HG03066 (cell line): ENCODE results near the gene SLC1A7.

Experiments used
- ATAC-seq: cut with Tn5 transposase; IDR thresholded peaks from one replicate; pipeline ENCODE4 v1.9.1; 2021; ENCODE audit warnings: low read depth; ENCODE audit not compliant: unreplicated experiment

The SLC1A7 gene

DNA sequence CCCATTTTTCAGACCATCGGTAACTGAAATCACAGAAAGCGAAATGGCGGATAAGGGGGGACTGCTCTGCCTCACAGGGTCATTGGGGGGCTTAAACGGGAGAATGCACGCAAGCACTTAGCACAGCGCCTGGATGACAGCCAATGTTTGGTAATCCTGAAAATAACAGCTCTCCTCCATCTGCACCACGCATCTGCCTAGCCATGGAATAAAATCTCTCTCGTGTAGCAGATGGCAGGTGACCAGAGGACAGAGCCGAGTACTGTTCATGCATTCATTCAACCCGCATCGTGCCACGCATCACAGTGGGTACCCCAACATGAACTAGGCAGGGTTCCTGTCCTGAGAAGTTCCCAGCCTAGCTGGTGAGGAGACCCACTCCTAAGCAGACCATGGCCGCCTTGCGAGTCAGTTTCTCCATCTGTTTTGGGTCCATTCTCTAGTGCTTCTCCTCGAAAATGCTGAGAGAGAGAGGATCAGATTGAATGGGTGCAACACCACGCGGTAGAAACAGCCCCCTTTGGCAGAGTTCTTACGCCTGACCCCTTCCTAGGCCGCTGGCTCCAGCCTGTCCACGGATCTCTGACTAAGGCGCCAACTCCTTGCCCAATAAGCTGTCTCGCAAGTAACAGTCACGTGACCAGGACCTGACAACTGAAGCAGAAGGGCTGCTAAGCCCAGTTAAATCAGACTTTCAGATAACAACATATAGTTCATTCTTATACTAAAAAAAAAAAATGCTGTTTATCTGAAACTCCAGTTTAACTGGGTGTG lies 7.3 kb downstream of the SLC1A7 start:
- ATAC-seq: no peak

DNA sequence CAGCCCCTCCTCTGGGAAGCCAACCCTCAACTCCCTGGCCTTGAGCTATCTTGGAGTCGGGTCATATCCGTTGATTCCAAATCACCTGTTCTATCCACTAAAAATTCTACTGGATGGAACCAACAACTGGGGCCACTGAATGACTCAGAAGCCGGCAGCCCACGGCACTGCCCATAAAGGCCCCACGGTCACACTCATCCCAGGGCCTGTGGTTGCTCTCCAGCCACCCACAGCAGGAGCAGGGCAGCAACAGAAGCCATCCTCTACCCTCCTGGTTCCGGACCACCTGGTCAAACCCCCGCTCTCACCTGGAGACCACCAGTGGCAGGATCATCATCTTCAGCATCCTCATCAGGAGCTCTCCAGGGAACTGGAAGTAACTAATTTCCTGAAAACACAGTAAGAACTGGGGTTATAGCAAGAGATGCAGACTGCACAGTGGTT lies 8.4 kb downstream of the SLC1A7 start:
- no peak for ATAC-seq

DNA sequence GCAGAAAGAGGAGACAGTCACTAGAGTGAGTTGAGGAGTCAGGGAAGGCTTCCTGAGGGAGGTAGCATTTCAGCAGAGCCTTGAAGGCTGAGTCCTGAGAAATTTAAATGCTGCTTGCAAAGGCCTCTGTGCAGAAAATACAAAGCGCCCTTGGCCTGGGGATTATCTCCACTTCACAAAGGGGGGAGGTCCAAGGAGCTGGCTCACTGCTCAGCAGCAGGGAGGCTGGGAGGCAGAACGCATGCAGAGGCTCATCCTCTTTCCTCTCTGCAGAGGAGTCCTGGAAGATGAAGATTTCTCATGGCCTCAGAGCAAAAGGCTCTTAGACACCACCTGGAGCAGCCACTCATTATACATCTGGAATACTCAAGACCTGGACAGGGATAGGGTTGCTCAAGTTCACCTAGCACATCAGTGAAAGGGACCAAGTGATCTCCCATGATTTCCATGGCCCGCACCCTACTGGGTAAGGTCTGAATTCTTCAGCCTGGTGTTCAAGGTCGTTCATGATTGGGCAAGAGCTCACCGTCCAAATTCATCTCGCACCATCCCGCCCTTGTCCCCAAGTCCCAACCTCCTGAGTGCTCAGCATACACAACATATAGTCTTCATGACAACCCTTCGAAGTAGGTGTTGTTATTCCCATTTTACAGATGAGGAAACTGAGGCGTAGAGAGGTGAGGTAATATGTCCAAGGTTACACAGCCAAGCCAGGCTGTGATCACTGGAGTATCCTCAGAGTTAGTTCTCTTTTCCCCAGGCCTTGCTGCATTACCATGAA lies 9.0 kb downstream of the SLC1A7 start:
- no peak for ATAC-seq

DNA sequence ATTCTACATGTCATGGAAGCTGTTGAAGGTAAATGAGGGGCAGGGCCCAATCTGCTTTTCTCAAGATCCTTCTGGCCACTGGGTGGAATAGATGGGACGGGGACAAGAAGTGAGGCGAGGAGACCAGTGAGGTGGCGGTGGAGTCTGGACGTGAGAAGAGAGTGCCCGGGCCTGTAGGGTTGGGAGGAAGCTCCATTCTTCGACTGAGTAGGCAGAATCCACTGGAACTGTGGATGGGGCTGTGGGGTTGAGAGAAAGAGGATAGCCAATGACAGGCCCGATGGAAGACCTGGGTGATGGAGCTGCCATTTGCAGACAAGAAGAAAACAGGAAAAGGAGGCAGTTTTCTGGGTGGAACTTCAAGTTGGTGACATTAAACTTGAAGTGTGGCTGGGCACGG lies 10.3 kb downstream of the SLC1A7 start:
- ATAC-seq: no peak

DNA sequence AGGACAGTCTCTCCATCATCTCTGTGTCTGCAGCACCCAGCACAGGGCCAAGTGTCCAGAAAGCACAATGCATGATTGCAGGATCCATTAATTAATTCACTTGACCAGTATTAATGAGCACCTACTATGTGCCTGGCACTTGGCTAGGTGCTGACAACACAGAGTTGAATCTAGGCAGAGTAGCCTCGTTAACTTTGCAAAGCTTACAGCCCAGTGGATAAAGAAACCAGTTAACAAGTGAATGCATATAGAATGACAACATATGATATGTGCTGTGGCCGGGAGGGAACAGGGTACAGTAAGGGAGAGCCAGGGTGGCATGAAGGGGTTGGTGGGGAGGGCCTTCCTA lies 10.9 kb downstream of the SLC1A7 start:
- ATAC-seq: no peak

DNA sequence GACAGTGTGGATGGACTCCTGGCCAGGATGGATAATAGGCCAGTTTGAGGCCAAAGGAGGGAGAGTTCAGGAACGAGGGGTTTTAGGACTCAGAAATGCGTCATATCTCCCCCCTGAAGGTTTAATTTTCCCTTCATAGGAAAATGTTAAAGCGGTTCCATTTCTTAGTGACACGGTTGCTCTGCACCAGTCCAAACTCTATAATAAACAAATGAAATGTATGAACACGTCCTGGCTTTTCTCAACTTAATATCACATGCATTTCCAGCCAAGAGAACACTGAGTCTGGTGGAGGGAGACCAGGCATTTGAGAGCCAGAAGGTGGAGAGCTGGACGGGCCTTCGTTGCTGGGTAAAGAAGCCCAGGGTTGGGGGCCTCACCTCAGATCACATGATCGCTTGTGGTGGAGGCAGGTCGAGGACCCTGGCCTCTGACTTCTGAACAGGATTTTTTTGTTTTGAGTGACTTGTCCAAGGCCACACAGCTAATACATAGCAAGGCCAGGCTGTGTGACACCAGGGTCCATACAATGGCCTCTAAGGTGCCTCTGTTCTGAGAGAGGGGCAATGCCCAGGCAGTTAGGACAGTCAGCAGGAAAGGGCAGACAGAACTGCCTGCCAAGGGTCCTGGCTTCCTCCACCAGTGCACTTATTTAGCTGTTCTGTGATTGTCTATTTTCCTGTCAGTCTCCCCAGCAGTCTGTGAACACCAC lies 11.4 kb downstream of the SLC1A7 start:
- no peak for ATAC-seq

DNA sequence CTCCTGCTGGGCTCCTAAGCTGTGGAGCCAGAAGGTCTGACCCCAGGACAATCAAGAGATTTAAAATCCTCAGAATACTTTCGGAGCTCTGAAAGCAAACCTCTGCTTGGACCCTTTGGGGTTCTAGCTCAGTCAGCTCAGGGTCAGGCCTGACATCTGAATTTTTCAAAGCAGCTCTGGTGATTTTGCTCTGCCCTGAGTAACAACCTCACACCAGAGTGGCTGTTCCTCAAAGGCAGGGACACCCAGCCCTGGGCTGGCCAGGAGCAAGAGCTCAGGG lies 11.9 kb downstream of the SLC1A7 start:
- ATAC-seq: no peak

DNA sequence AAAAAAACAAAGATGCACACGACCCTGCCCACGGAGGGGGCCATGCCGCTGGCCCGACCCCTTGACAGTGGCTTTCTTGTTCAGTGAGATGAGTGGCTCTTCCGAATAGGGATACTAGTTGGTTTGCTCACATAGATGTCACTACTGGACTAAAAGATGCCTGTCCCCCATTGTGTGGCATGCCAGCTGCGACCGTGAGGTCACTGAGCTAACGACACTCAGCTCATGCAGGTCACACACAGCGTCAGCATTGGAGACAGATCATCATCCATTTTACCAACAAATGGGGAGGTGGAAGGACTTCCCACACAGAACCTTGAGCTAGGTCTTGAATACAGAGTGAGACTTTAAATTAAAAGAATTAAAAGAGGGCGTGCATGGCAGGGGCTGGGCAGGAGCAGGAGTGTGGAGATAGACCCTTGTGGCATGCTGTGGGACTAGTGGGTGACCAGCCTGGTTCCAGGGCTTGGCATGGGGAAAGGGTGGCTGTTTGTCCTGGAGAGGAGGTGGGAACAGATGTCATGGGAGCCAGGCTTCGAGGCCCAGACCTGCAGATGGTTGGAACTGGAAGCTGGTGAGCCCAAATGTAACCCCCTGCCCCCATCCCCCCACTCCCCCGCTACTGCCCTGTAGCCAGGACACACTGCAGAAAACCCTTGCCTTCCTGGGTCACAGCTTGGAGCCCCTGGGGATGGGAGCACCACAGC lies 12.4 kb downstream of the SLC1A7 start:
- ATAC-seq: no peak

DNA sequence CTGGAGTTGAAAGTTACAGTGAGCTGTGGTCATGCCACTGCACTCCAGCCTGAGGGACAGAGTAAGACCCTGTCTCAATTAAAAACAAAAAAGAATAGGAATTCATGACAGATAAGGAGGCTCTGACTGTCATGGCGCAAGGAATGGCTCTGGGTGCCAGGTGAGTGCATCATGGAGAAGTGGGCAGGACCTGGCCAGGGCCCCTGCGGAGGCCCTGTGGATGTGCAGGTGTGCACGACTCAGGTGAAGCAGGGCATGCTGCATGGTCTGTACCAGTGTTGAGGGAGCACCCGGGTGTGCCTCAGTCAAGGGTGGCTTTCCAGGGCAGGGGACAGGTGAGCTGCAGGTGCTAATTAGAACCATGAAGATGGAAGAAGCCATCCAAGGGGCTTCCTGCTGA lies 14.0 kb downstream of the SLC1A7 start:
- ATAC-seq: no peak

DNA sequence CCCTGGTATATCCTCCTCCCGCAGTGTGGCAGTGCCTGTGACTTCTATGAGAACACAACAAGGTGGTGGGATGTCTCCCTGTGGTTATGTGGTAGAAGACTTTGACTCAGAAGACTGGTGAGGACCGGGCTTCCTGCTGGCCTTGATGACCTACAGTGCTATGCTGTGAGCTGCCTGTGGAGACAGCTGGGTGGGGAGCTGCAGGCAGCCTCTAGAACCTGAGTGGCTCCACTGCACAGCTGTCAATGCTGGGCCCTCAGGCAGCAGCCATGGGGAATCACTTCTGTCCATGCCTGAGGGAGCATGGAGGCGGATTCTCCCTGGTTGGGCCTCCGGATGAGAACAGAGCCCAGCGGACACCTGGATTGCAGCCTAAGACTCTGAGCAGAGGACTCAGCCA lies 14.9 kb downstream of the SLC1A7 start:
- ATAC-seq: no peak

DNA sequence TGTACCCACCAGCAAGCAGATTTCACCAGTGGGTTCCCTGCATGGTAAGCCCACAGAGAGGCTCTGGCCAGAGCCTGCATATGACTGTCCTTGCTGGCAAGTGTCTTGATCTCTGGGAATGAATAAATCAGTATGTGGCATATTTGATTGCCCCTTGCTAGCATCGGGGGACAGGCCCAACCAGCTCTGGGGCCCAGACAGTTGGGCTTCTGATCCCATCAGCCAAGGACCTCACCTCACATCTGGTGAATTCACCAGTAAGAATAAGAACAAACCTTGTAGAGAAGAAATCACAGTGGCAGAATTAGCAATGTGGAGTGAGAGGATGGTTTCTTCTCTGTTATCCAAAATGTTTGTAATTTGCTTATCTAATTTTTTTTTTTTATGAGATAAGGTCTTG lies 15.9 kb downstream of the SLC1A7 start:
- ATAC-seq: no peak

DNA sequence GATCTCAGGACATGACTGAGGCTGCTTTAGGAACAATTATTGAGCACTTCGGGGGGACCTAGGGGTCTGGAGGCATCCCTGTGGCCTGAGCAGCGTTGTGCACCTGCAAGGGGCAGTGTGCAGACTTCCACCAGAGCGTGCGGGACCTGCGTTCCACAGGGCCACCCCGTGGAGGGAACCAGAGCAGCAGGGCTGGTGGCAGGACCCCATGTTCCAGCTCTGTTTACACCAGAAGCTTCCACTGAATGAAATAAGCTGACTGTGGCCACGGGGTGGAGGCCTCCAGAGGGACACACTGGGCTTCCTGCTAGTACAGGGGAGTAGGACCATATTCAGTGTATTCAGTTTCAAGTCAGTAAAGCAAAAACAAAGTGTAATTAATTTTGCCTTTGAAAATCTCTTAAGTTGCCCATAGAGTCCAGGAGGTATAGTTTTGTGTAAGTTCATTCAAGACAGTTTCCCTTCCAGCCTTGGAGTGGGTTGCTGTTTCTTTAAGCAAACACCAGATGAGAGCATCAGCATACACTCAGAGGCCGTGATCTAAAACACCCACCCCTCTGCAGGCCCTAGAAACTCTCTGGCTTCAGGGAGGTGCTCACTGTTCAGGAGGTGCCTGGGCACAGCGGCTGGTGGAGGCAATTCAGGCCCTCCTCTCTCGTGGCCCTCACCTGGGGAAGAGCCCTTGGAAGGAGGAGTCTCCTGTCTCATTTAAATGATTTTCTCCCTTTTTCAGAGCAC lies 16.6 kb downstream of the SLC1A7 start:
- no peak for ATAC-seq

DNA sequence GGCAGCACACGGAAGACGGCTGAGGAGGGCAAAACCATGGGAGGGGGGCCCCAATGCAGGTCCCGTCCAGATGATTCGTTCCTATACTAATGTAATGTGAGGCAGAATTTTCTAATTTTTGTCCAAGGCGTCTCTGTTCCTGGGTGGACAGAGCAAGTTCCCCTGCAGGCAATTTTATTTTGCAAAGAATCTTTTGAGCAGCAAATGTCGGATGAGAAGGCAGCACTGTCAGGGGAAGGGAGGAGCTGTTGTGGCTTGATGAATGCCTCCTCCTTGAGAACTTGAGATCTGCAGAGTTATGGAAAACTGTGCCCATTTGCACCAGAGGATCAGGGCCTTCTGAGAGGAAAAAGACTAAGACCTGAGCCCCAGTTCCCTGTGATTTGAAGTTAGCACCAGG lies 17.3 kb downstream of the SLC1A7 start:
- no peak for ATAC-seq

DNA sequence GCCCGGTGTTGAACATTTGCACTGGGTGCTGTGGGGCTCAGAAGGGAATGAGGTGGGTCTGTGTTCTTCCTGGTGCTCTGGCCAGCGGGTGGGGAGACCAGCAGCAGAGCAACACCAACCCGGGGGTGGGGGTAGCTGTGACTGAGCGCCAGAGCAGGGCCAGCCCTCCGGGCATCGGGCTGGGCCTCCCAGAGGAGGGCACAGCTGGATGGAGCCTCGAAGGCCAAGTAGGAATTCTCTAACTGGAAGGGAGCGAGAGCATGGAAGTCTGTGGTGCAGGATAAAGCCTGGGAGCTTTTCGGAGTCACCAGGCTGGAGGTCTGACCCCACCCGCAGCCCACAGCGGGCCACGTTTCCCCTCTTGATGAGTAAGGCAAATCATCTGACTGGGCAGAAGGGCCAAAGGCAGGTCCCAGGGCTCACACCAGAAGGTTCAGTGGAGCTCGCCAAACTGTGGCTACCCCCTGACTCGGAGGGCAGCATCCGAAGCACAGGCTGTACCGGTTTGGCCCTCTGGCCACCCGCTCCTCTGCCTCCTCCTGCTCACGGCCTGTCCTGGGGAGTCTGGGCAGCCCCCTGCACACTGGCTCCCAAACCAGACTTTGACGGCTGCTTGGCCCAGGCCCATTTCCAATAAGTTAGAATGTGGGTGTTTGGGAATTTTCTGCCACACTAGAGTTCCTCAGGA lies 18.8 kb downstream of the SLC1A7 start:
- ATAC-seq: no peak

DNA sequence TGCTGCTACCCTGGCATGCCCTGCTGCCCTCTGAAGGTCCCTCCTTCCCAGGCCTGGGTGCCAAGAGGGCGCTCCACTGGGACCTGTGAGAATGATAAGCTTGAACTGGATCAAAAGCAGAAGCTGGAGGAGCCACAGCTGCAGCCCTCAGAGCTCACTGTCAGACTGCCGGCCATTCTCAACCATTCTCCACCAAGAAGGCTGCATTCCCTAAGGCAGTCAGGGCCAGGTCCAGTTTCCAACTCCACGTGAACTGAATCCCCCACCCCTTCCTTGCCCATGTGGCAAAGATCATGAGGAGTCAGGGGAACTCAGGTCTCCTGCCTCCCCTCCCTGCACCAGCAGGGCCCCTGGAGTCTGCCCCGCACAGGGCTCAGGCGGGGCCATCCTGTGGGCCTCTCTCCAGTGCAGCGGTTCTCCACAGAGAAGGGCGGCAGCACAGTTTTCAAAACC lies 19.5 kb downstream of the SLC1A7 start:
- no peak for ATAC-seq

DNA sequence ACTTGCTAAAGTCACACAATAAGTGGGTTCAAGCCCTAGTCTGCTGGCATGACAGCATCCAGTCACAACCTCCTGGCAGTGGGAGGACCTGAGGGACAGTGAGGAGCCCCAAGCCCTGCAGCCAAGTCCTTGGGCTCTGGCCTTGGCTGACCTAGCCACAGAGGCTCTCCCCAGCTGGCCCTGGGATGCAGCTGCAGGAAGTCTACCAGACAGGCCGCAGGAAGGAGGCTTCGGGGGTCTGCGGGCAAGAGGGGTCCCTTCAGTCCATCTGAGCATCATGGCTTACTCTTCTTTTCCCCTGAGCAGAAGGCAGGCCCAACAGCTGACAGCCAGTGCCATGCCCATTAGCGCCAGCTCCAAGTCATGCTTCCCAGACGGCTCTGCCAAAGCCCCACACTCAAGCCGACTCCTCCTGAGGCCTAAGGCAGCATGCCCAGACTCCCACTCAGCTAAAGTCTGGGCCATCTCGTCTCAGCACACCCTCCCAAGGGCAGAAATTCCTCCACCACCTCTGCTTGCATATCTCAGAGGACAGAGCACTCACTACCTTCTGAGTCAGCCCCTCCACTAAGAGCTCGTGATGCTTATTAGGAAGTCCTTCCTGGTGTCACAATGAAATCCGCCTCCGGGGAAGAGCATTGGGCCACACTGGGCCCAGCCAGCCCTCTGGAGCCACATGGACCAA lies 20.1 kb downstream of the SLC1A7 start:
- no peak for ATAC-seq

DNA sequence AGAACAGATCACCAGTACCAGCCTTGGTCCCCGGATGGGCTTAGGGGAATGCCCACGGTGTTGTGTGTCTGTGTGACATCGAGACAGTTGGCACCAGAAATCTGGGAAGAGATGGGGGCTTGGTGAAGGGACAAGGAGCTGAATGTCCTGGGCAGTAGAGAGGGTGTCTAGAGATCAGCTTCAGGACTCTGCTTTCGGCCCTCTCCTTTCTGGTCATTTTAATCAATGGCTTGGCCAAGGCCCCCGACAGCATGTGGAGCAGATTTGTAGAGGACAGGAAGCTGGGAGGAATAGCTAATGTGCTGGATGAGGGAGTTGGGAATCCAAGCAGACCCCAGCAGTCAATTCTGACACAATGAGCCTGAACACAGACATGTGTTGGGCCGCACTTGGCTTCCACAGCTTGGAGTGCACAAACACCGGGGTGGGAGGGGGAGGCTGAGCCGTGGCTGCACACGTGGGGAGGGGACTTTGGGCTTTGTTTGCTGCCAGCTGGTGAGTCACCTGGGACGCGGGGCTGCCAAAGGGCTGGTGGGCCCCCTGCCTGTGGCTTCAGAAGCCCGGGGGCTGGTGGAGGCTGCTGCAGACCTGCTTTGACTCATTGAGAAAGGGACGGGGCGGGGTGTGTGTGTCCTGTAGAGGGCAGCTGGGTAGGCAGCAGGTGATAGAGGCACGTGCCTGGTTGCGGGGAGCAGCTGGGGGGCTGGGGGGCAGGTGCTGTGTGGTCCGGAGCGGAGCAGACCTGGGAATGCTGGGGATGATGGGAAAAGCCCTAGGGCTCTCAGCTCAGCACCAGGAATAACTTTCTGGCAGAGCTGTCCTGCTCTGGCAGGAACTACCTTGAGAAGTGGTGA lies 20.9 kb downstream of the SLC1A7 start:
- no peak for ATAC-seq

DNA sequence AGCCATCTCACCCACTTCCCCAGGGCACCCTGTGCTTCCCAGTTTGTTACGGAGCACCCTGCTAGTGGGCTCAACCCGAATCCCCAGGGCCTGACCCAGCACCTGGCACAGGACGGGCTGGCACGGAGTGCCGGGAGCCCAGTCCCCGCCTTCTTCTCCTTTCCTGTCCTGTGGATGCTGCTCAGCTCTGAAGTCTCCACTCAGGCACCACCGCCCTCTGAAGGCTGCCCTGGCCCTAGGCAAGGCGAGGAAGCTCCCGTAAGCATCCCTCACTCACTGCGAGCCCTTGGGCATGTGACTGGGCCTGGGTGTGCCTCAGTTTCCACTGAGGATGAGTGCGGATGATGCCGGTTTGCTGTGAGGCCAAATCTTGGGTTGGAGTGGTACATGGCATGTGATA lies 21.8 kb downstream of the SLC1A7 start:
- ATAC-seq: no peak
